ENCODE results near the gene CCR8.

Gene CCR8

DNA sequence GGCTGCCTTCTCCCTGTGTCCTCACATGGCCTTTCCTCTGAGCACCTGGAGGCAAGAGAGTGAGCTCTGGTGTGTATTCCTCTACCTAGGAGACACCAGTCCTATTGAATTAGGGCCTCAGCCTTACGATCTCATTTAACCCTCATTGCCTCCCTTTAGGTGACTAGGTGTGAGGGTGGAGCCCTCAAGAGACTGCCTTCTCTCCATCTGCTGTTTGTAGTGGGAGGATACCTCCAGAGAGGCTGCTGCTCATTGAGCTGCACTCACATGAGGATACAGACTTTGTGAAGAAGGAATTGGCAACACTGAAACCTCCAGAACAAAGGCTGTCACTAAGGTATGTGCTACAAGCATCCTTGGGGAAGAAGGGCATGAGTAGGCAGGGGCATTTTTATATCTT, at the start of gene CCR8:
TSS of gene CCR8 (plus strand) at position 217 of the 400 bp plus-strand sequence. CDS start 2,623 bp downstream, outside the sequence.
- no peaks in the 10 kb centered on the region for H3K36me3 ChIP-seq
- H3K4me3 ChIP-seq (ENCODE audit: low read depth in 1 of 2, low read length in 1 of 2): no peak within 1 kb of the TSS
- no peaks in the 10 kb centered on the region for H3K4me1 ChIP-seq (ENCODE audit: control insufficient read depth in 1 of 2, insufficient read depth in 1 of 2, low read depth in 1 of 2, low read length in 1 of 2)
- H3K9me3 ChIP-seq: no peaks in the 10 kb centered on the region
- TF ChIP-seq CTCF (IDR thresholded peaks at IDR 0.05): no peak
- no peaks in the 10 kb centered on the region for H3K27me3 ChIP-seq
- no peak within 1 kb of the TSS for H3K27ac ChIP-seq

GRCh38 chr3:39279745-39280517, 49.6 kb upstream of the CCR8 start, which contains the start of gene CX3CR1:
CX3CR1 (minus strand) TSS chr3:39280036; CDS start chr3:39266509, 13,527 bp downstream.
- no peaks in the 10 kb centered on the region for H3K27me3 ChIP-seq
- no peaks in the 10 kb centered on the region for H3K36me3 ChIP-seq
- peaks cover 39 to 41% of the 10 kb centered on the region in 2 experiments for H3K4me1 ChIP-seq (ENCODE audit: control insufficient read depth in 1 of 2, insufficient read depth in 1 of 2, low read depth in 1 of 2, low read length in 1 of 2)
- no peak for TF ChIP-seq CTCF (IDR thresholded peaks at IDR 0.05)
- no peaks in the 10 kb centered on the region for H3K9me3 ChIP-seq
- peak within 1 kb of the TSS; percentile 39 for H3K27ac ChIP-seq
- H3K4me3 ChIP-seq (ENCODE audit: low read depth in 1 of 2, low read length in 1 of 2): peak within 1 kb of the TSS; percentile 50 to 56

DNA sequence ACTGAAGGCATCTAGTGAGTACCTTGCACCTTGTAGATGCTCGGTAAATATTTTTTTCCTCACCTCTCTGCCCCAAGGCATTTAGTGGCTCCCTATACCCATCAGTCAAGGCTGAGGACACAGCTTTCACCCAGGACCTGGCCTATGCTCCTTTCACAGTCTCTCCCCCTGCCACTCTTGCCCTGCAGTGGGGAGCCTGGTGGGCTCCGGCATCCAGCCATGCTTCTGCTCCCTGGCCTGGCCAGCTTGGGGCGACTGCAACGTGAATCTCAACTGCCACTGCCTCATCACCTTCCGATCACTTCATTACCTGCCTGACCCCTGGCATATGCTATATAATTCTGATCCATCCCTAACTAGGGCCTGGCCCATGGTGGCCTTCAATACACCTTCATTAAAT, 48.9 kb upstream of the CCR8 start:
- Histone ChIP-seq H3K36me3 (no peaks in the 10 kb centered on the region), H3K4me1 (ENCODE audit: control insufficient read depth in 1 of 2, insufficient read depth in 1 of 2, low read depth in 1 of 2, low read length in 1 of 2) (peaks cover 45% of the 10 kb centered on the region in 2 experiments), H3K27ac (peak overlapping the region; percentile 39), H3K4me3 (ENCODE audit: low read depth in 1 of 2, low read length in 1 of 2) (peak overlapping the region; percentile 50 to 56), H3K27me3 (no peaks in the 10 kb centered on the region), H3K9me3 (no peaks in the 10 kb centered on the region)
- TF ChIP-seq CTCF (IDR thresholded peaks at IDR 0.05): no peak

DNA sequence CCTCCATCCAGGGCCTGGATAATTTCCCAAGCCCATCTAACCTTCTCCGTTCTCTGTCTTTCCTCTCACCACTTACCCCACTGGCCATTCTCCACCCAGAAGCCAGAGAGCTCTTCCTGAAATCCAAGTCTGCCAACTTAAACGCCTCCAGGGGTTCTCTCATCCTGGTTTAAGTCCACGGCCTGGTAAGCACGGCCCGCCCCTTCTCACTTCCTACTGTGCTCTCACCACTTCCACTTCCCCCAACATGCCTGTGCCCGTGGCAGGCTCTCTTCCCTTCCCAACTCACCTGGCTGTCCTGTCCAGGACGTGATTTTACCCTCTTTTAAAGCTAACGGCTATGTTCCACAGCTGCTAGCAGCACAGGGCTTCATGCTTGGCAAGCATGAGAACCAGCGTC, 48.0 kb upstream of the CCR8 start:
- Histone ChIP-seq H3K9me3 (no peaks in the 10 kb centered on the region), H3K4me1 (ENCODE audit: control insufficient read depth in 1 of 2, insufficient read depth in 1 of 2, low read depth in 1 of 2, low read length in 1 of 2) (peaks cover 45 to 46% of the 10 kb centered on the region in 2 experiments), H3K27ac (peak overlapping the region; percentile 59), H3K36me3 (no peaks in the 10 kb centered on the region), H3K4me3 (ENCODE audit: low read depth in 1 of 2, low read length in 1 of 2) (peak overlapping the region; percentile 50 to 56), H3K27me3 (no peaks in the 10 kb centered on the region)
- TF ChIP-seq CTCF (IDR thresholded peaks at IDR 0.05): no peak

DNA sequence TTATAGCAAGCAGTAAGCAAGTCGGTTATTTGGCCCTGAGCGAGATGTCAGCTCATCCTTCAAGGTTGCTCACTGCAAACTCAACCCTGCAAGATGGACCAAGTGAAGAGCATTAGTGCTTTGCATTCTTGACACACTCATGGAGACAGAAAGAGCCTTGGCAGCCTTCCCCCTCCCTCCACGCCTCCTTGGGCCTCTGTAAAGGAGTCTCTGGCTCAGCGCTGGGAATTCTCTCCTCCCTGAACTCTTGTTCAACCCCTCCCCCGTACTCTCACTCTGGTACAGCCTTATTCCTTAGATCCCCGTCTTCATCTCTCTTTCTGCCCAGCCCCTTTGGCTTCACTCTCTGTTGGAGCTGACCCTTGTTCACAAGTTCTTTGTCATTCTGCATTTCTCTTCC, 47.5 kb upstream of the CCR8 start:
- Histone ChIP-seq H3K36me3 (no peaks in the 10 kb centered on the region), H3K27ac (no peak overlapping the region), H3K4me1 (ENCODE audit: control insufficient read depth in 1 of 2, insufficient read depth in 1 of 2, low read depth in 1 of 2, low read length in 1 of 2) (peaks cover 46% of the 10 kb centered on the region in 2 experiments), H3K27me3 (no peaks in the 10 kb centered on the region), H3K9me3 (no peaks in the 10 kb centered on the region), H3K4me3 (ENCODE audit: low read depth in 1 of 2, low read length in 1 of 2) (no peak overlapping the region)
- no peak for TF ChIP-seq CTCF (IDR thresholded peaks at IDR 0.05)

All from neutrophil (primary cell).